NCI-H345 treated with DMSO at 0.1 percent for 48 hours (cell line): ENCODE data around the gene NDC80.
"Not testable (repeated sequence)": the region's sequence is repeated elsewhere in the genome, so short reads cannot be mapped to it uniquely, and the experiment has no call there.

Experiments
- DNase-seq: peaks from one replicate; lab custom pipeline; 2025; ENCODE audit not compliant: unreplicated experiment; lab: John Stamatoyannopoulos, UW

The NDC80 gene

GRCh38 chr18:2625217-2625616 lies 53.9 kb downstream of the NDC80 start:
- DNase-seq, result no peak

- no peak for DNase-seq
These were observed 56.5 kb downstream of the NDC80 start for GRCh38 chr18:2627821-2628276.

- no peak for DNase-seq
These were observed 57.6 kb downstream of the NDC80 start for GRCh38 chr18:2629003-2629402.

- DNase-seq, result no peak
These were observed 64.2 kb downstream of the NDC80 start for GRCh38 chr18:2635586-2635985.

GRCh38 chr18:2636126-2636631 lies 64.8 kb downstream of the NDC80 start:
- DNase-seq, result no peak

GRCh38 chr18:2641638-2642037 lies 70.3 kb downstream of the NDC80 start:
- no peak for DNase-seq

- no peak for DNase-seq
These were observed 71.4 kb downstream of the NDC80 start for GRCh38 chr18:2642771-2643170.

- DNase-seq, result no peak
These were observed 73.2 kb downstream of the NDC80 start for GRCh38 chr18:2644535-2644934.

GRCh38 chr18:2651981-2652380 lies 80.6 kb downstream of the NDC80 start:
- DNase-seq, result no peak

GRCh38 chr18:2653467-2653866 lies 82.1 kb downstream of the NDC80 start:
- DNase-seq, result no peak

GRCh38 chr18:2654169-2654927 lies 83.0 kb downstream of the NDC80 start:
- DNase-seq, result no peak

- DNase-seq, result no peak
These were observed 83.5 kb downstream of the NDC80 start for GRCh38 chr18:2654928-2655177.

- DNase-seq, result peak; percentile 80
These were observed 84.0 kb downstream of the NDC80 start, which contains the start of gene SMCHD1 for GRCh38 chr18:2655178-2655953. TSS of gene SMCHD1 (plus strand) at chr18:2655726. CDS start at chr18:2656076, 350 bp downstream.

- no peak for DNase-seq
These were observed 84.5 kb downstream of the NDC80 start for GRCh38 chr18:2655954-2656236.

GRCh38 chr18:2656237-2656980 lies 85.1 kb downstream of the NDC80 start:
- DNase-seq, result no peak

GRCh38 chr18:2656981-2657512 lies 85.7 kb downstream of the NDC80 start:
- DNase-seq, result peak; percentile 6

- no peak for DNase-seq
These were observed 86.6 kb downstream of the NDC80 start for GRCh38 chr18:2657788-2658458.

- not testable (repeated sequence) for DNase-seq
These were observed 89.5 kb downstream of the NDC80 start for GRCh38 chr18:2660849-2661248.

- not testable (repeated sequence) for DNase-seq
These were observed 90.9 kb downstream of the NDC80 start for GRCh38 chr18:2662288-2662687.

- DNase-seq, result no peak
These were observed 91.6 kb downstream of the NDC80 start for GRCh38 chr18:2662990-2663389.
